SK-MEL-5 (cell line): ENCODE data around the gene PUS1. TPM values are rescaled to one million over a fixed set of nuclear protein-coding genes. Genes with fewer than 3 reads are reported as not detected.

Experiments used
- DNase-seq: peaks from one replicate; pipeline ENCODE4 v3.0.0-alpha.2; 2016; ENCODE audit warnings: low read depth, low spot score
- in situ Hi-C: cut with HindIII; loops from 2 replicates; pipeline ENCODE4 v1.10.0; 2016; ENCODE audit warnings: low sequenced_read_pairs, high pct_unique_total_duplicates, low pct_unique_long_range_greater_than_20kb
- total RNA-seq: library from RNA; depleted of rRNA; stranded (reverse); fragments of >200 nt; shearing (Covaris generic); gene quantifications from 2 replicates; pipeline ENCODE4 v1.2.3, GENCODE V29; 2014

PUS1 gene
- total RNA-seq, 1 experiment from 2014 or later: 27.8 TPM

DNA sequence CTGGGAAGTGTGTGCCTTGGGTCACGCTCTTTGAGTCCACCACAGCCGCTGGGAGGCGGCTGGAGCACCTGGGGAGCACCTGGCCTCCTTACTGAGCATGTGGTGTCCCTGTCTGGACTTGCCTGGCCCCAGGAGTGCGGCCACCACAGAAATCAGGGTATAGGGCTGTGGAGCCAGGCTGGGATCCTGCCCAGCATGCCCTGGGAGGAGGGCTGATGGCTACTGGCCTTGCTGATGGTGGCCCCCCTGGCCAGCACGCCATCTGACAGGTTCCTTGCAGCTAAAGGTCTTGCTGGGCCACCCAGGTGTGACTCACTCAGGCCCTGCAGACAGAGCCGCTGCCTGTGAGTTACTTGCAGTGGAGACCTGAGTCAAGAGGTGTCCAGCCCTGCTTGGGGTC lies 28.7 kb upstream of the PUS1 start:
- in situ Hi-C loops: no loop called here
- no peak for DNase-seq

DNA sequence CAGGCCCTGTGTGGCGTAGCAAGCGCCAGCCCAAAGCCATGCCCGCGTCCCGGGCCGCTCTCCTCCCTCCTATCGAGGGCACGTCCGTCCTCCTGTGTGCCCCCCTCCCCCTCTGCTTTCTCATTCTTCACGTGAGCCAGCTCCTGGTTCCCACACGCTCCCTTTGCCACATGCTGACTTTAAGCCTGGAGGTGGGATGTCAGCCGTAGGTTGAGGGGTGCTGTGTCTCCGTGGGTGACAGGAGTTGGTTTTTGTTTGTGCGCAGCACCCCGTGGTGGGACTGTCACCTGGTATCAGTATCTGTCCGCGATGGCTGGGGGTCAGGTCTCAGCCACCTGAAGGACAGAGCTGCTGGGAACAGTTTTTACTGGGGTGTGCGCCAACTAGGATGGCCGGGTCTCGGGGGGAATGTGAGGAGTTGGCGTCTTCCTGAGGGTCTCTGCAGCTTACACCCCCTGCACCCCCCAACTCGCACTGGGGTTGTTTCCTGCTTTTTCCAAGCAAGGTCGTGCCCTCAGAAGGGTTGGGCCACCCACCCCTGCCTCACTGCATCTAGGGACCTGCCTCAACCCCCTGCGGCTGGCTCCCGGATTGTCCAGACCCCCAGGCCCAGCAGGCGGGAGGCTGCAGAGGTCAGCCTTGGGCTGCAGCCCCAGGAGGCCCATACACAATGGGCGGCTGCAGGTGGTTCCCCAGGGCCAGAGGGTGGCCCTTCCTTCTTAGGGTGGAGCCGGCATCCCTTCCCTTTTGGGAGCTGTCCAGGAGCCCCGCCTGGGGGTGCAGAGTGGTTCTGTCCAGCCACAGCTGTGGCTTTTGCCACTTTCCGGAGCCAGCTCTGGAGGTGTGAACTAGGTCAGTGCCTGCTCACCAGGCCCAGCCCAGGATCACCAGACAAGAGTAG lies 27.4 kb upstream of the PUS1 start:
- in situ Hi-C loops: no loop called here
- DNase-seq: no peak

DNA sequence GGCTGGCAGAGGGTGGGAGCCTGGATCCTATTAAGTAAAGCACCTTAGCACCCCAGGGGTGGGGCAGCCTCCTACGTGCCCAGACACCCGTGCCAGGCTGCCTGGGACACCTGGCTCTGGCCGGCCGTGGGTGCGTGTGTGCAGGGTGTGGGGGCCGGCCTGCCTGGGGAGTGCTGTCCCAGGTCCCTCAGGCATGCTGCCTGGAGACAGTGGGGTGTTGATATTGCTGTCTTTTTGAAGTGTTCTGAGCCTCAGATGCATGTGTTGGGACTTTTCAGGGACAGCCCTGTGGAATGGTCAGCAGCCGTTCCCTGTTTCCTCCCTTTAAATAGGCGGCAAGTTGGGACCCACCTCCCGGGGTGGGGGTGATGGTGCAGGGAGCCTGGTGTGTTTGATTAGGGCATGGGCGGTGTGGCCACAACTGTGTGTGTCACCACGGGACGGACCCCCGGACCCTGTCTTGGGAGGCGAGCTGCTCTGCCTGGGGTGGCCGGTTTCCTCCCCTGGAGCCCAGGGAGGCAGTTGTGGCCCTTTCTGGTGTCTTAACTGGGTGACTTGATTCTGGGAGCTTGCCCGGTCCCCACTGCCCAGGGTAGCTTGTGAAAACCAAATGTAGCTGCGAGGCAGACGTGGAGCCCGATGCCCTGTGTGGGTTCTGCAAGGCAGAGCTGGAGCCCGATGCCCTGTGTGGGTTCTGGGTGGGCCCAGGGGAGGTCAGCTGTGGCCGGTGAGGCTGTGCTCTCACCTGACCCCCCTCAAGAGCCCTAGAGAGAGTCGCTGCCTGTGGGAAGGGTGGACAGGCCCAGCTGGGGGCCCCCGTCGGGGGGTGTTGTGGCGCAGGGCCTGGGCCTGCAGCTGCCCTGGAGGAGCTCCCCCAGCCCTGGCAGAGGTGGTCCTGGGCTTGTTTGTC lies 26.5 kb upstream of the PUS1 start:
- no peak for DNase-seq
- in situ Hi-C loops: no loop called here

DNA sequence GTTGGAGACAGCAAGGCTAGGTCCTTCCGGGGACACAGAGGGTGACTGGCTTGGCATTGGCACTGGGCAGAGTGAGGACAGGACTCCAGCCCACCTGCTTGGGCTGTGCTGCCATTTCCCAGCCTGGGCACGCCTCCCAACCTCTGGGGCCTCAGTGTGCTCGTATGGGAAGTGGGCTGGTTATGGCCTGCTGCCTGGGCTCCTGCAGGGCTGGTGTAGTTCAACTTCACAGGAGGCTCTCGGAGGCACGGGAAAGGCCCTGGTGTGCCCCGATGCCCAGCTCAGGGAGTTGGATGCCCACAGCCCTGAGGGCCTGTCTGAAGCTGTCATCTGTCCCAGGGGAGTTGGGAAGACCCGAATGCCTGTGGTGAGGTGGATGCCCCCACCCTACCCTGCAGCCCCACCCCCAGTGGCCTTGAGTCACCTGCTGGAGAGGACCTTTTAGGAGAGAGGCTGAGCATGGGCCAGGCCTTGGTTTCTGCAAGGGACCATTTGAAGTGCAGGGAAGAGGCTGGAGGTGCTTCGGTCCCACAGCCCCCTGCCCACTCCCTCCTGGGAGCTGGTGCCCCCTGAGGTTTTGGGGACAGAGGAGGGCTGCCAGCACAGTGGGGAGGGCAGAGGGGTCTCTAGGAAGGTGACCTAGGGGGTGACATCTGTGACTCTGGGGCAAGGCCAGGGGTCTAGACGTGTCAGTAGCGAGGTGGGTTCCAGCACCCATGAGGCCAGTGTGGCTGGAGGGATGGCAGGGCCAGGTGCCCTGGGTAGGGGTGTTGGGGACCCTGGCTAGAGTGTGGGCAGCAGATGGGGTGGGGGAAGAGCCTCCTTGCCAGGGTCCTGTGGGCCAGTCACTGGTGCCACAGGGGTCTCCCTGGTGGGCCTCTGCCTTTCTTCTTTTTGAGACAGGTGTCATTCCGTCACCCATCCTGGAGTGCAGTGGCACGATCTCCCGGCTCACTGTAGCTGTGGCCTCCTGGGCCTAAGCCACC lies 25.5 kb upstream of the PUS1 start:
- no peak for DNase-seq
- in situ Hi-C loops: no loop called here

DNA sequence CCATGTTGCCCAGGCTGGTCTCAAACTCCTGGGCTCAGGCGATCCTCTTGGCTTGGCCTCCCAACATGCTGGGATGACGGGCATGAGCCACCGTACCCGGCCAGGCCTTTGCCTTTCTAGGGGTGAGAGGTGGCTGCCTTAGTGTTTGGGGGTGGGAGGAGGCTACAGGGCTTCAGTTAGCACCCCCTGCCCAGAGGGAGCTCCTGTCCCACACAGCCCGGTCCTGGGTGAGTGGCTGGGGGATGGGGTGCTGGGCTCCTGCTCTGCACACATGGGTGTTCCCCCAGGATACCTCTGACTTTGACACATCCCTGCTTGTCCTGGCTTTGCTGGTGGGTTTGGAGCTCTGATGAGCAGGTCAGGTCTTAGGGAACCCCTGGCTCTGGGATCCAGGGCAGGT lies 24.7 kb upstream of the PUS1 start:
- in situ Hi-C loops: no loop called here
- DNase-seq: no peak

DNA sequence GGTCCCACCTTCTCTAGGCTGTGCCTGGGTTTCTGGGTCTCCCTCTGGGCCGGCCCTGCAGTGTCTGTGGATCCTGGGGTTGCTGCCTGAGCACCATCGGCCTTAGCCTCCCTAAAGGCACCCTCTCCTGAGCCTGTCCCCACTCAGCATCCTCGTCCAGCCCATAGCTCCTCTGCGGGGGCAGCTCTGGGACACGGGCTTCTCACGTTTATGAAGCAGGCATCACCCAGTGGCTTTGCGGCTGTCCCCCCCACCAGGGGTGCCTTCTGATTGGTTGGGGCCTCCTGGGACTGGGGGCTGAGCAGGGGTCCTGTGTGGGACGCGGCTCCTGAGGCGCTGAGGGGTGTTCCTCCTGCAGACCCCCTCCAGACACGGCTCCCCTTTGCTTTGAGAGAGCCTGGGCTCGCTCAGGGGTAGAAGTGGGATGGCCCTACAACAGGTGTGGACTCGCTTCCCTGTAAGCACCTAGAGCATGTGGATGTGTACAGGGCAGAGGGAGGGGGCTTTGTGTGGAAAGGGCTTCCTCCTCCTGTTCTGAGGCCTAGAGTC lies 23.9 kb upstream of the PUS1 start:
- DNase-seq: no peak
- in situ Hi-C loops: no loop called here

DNA sequence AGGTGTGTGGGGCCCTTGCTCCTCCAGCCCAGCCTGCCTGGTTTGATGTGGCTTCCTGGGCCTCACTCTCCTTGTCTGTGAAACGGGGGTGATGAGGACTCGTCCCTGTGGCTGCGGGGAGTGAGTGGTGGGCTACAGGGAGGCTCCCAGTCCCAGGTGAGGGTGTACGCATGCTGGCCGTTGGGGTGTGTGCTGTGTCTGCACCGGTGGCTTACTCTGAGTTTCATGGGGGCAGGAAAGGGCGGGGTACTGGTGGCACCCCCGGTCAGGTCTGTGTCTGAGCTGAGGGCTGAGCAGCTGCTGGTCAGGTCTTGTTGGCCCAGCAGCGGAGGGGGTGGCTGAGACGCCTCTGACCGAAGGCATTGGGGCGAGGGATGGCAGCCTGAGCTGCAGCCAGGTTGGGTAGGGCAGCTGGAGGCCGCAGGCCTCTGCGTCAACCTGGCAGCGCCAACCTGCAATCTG lies 23.4 kb upstream of the PUS1 start:
- DNase-seq: no peak
- in situ Hi-C loops: no loop called here

DNA sequence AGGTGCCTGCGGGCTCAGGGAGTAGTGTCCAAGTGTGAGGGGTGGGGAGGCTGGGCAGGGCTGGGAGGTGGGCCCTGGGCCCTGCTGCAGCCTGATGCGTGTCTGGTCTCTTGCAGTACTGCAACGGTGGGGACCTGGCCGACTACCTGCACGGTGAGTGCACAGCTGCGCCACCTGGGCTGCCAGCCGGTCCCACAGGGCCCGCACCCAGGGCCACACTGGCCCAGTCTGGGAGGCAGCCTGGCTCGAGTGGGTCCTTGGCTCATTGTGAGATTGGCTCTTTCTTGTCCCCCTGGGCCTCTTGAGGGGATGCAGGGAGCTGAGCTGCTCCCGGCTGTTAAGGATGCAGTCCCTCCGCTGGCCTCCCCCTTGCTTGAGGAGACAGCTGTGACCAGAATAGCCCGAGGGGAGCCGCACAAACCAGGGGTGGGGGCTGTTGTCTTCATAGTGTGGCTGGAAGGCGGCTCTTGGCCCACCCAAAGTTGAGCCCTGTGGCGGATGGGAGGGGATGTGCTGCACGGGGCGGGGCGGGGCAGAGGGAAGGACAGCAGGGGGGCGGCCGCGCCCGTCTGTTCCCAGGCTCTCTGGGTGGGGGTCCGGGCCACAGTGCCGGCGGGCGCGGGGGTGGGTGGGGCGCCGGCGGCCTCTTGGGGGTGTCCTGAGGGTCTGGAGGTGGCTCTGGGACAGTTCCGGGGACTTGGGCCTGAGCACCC lies 21.5 kb upstream of the PUS1 start:
- in situ Hi-C loops: no loop called here
- DNase-seq: no peak

DNA sequence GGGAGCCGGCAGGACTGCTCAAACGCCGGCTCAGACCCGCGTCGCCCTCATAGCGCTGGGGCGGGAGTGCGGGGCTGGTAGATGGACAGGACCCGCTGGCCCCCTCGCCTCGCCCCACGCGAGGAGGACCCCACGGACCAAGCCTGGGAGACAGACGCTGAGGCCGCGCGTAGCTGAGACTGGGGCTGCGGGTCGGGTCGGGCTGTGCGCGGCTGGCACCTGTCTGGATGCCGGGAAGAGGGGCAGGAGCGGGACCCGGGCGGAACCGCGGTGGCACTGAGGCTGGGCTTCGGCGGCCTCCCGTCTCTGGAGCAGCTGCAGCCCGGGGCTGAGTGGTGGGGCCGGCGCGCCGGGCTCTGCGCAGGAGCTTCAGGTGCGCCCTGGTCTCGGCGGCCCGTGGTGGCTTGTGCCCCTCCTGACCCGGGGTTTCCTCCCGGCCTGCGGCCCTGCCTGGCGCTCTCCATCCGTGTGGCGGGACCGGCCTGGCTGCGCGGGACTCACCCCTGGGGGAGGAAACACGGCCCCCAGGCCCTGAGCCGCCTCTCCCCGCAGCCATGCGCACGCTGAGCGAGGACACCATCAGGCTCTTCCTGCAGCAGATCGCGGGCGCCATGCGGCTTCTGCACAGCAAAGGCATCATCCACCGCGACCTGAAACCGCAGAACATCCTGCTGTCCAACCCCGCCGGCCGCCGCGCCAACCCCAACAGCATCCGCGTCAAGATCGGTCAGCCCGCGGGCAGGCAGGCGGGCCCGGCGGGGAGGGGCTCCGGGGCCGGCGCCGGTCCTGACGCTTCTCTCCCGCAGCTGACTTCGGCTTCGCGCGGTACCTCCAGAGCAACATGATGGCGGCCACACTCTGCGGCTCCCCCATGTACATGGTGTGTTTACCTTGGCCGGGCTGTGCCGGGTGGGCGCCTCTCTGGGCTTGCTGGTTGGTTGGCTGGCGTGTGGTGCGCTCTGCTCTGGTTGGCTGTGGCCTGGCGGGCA lies 20.7 kb upstream of the PUS1 start:
- DNase-seq: no peak
- in situ Hi-C loops: no loop called here

DNA sequence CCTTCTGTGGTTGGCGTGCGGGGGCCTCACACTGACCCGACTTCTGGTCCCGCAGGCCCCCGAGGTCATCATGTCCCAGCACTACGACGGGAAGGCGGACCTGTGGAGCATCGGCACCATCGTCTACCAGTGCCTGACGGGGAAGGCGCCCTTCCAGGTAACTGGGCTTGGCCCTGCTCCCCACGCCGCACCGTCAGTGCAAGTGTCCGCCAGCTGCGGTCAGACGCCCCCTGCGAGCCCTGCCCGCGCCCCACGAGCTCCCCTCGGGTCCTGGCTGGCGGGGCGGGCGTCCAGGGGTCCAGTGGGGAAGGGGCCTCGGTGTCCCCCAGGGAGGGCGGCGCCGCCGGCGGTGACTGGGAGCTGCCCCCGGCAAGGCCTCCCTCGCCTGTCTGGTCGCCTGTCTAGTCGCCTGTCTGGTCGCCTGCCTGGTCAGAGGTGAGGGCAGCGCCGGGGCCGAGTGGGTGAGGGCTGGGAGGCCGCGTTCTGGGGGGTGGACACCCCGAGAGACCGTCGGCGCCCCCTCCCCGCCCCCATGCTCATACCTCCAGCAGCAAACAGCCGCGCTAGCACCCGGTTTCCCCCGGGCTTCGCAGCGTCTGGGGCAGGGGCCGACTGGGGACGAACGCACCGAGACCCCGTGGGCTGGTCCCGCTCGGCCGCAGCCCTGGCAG lies 19.9 kb upstream of the PUS1 start:
- DNase-seq: no peak
- in situ Hi-C loops: no loop called here

DNA sequence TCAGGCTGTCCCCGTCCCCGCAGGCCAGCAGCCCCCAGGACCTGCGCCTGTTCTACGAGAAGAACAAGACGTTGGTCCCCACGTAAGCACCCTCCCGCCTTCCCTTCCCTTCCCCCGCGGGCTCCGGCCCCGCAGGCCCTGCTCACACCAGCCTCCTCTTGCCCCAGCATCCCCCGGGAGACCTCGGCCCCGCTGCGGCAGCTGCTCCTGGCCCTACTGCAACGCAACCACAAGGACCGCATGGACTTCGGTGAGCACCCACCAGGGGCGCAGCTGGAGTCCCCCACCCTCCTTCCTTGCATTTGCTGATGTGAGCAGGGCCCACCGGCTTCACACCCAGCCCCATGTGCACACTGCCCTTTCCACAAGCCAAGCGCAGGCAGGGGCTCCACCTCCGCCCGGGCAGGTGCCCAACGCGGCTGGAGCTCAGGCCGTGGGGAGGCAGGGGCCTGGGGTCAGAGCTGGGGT lies 19.3 kb upstream of the PUS1 start:
- no peak for DNase-seq
- in situ Hi-C loops: no loop called here

DNA sequence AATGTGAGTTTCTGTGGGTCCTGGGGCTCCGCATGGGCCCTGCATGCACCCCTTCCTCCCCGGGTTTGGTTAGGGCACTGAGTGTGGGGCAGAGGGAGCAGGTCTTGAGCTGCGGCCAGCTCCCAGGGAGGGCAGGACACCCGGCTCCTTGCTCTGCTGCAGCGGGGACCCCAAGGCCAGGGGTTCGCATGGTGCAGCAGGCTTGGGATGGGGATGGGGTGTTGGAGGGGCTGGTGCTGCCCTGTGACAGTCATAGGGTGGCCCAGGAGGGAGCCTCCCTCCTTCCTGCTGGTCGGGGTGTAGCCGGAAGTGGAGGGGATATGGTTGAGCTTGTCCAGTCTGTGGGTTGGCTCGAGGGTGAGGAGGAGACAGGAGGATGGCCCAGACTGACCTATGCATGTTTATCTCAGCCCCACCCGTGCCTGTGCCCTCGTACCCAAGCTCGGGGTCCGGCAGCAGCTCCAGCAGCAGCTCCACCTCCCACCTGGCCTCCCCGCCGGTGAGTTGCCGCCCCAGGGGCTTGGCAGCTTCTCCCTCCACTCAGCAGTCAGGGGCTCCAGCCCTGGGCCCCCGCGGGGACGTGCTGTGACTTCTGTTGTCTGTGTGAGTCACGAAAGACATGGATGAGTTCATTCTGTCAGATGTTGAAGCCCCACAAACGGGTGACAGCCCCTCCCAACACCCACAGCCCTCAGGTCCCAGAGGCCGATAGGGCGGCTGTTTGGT lies 18.6 kb upstream of the PUS1 start:
- DNase-seq: no peak
- in situ Hi-C loops: no loop called here

DNA sequence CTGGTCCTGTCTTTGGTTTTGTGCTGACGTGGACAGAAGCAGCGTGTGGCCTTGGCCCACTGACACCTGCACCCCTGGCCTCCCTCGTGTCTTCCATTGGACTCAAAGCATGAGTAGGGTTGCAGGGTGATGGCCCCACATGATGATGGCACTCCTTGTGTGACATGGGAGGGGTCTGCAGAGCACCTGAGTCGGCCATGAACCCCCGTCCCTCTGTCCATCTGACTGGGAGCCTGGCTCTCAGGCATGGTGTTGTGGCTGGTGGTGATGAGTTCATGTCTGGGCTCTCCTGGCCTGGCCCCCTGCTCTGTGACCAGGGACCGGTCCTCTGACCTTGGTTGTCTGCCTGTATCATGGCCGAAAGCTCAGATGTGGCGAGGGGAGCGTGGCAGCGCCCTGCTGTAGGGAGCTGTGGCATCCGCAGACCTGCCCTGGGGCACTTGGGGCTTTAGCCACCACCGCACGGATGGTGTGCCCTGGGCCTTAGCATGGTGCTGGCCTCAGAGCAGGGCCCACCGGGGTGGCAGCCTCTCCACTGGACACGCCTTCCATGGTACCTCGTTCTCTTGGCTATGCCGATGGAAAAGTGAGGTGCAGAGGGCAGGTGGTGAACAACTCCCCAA lies 17.9 kb upstream of the PUS1 start:
- DNase-seq: no peak
- in situ Hi-C loops: no loop called here

DNA sequence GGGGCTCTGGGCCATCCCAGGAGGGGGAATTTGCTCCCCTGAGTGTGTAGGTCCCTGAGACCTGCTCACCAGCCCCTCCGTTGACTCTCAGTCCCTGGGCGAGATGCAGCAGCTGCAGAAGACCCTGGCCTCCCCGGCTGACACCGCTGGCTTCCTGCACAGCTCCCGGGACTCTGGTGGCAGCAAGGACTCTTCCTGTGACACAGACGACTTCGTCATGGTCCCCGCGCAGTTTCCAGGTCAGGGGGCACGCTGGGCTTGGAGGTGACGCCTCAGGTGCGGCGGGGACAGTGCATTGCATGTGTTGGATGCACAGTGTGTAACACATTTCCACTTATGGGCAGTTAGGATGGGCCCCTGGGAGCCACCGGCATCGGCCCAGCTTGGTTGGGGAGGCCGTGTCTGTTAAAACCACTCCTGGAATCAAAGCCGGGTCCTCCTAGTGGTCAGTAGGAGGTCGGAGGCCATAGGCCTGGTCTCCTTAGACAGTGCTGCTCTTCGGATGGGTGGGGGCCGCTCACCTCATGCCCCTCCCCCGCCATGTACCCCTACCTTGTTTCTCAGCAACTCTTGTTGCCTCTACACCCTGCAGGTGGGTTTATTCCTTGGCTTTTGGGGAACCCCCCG lies 17.1 kb upstream of the PUS1 start:
- in situ Hi-C loops: no loop called here
- no peak for DNase-seq
